AG04450 (cell line): ENCODE results near the gene KREMEN2. TPM values are rescaled to one million over a fixed set of nuclear protein-coding genes. Genes with fewer than 3 reads are reported as not detected.
"Not testable (repeated sequence)": the region's sequence is repeated elsewhere in the genome, so short reads cannot be mapped to it uniquely, and the experiment has no call there.

ENCODE experiments used
- CTCF ChIA-PET: fragments of 300-600, 350-600 bp; formaldehyde crosslinking; extraction: SDS; loops from one replicate; lab custom pipeline; 2022; ENCODE audit warnings: antibody characterized with exemption, inconsistent platforms; lab: Charles Lee
- POLR2A ChIA-PET: fragments of 350-600 bp; formaldehyde crosslinking; extraction: SDS; loops from one replicate; lab custom pipeline; 2021; ENCODE audit warnings: antibody characterized with exemption, inconsistent platforms; lab: Yijun Ruan, JAX
- DNase-seq: peaks from one replicate; pipeline ENCODE4 v3.0.0-alpha.2; 2011; ENCODE audit warnings: low read depth, low spot score
- H3K27ac ChIP-seq: one replicate; pipeline ENCODE4 v1.5.1; 2012; ENCODE audit warnings: low read depth, low read length, control low read depth
- H3K27me3 ChIP-seq: one replicate; pipeline ENCODE4 v1.6.0; 2012; ENCODE audit warnings: low read length; ENCODE audit not compliant: control insufficient read depth, insufficient read depth
- H3K4me3 ChIP-seq: 2 replicates; pipeline ENCODE4 v1.5.1; 2011; ENCODE audit warnings: mild to moderate bottlenecking, low read depth, low read length, control low read depth
- H3K9me3 ChIP-seq: 2 replicates; pipeline ENCODE4 v1.5.1; 2012; ENCODE audit warnings: low read length; ENCODE audit not compliant: control insufficient read depth, insufficient read depth
- polyA plus RNA-seq: library from polyadenylated mRNA; depleted of rRNA; stranded (reverse); fragments of >200 nt; gene quantifications from 2 replicates; pipeline ENCODE4 v1.2.3, GENCODE V29; 2011
- TF ChIP-seq, protein P1 (sequence below): IDR thresholded peaks from 2 replicates; pipeline ENCODE4 v1.5.1; 2011; ENCODE audit warnings: low read depth, low read length, control low read depth, inconsistent platforms

Gene KREMEN2
- polyA plus RNA-seq, 1 experiment = 0.04 TPM

DNA sequence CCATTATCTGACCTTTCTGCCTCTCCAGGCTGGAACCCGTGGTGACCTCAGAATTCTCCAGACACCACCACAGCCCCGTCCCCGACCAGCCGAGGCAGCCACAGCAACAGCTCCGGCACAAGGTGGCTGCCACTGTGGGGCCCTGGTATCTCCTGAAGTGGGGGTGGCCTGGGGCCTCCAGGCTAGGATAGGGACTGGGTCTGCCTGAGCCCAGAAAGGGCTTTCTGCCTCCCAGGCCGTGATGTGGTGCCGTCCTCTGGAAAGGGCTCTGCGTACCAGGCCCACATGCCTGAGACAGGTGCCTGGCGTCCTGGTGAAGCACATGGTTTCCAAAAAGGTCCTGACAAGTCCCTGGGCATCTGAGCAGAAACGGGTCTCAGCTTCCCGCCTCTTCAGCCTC lies 35.3 kb upstream of the KREMEN2 start:
- ChIA-PET CTCF (interaction anchor here (1.3 to 2.7 kb wide), 3 partner anchors 9 to 54 kb away, joined by 4 to 29 read pairs (median 15); no protein-coding TSS in a partner anchor), POLR2A (no interaction called here)
- Histone ChIP-seq H3K27me3 (no peaks in the 10 kb centered on the region), H3K9me3 (peaks cover 3% of the 10 kb centered on the region; the same call in 1 of the 2 replicates), H3K4me3 (no peak overlapping the region), H3K27ac (no peak overlapping the region)
- TF ChIP-seq, protein P1, sequence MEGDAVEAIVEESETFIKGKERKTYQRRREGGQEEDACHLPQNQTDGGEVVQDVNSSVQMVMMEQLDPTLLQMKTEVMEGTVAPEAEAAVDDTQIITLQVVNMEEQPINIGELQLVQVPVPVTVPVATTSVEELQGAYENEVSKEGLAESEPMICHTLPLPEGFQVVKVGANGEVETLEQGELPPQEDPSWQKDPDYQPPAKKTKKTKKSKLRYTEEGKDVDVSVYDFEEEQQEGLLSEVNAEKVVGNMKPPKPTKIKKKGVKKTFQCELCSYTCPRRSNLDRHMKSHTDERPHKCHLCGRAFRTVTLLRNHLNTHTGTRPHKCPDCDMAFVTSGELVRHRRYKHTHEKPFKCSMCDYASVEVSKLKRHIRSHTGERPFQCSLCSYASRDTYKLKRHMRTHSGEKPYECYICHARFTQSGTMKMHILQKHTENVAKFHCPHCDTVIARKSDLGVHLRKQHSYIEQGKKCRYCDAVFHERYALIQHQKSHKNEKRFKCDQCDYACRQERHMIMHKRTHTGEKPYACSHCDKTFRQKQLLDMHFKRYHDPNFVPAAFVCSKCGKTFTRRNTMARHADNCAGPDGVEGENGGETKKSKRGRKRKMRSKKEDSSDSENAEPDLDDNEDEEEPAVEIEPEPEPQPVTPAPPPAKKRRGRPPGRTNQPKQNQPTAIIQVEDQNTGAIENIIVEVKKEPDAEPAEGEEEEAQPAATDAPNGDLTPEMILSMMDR = no peak
- DNase-seq = no peak

DNA sequence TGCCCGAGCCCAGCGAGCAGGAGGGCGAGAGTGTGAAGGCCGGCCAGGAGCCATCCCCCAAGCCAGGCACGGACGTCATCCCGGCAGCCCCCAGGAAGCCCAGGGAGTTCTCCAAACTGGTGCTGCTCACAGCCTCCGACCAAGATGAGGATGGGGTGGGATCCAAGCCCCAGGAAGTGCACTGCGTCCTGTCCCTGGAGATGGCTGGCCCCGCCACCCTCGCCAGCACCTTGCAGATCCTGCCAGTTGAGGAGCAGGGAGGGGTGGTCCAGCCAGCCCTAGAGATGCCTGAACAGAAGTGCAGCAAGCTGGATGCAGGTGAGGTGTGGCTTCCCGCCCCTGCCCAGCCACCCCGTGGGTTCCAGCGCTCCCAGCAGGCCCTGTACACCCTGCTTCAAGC lies 34.4 kb upstream of the KREMEN2 start:
- CTCF ChIA-PET = no interaction called here

DNA sequence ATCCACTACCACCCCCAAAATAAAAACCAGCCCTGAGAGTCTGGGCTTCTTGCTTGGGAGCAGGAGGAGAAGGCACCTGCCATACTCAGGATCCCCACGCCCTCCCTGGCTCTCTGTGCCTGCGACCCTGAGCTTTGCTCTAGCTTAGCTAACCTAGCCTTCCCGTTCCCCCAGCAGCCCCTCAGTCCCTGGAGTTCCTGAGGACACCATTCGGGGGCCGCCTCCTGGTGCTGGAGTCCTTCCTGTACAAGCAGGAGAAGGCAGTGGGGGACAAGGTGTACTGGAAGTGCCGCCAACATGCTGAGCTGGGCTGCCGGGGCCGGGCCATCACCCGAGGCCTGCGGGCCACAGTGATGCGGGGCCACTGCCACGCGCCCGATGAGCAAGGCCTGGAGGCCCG lies 33.8 kb upstream of the KREMEN2 start:
- Histone ChIP-seq H3K27me3 (no peaks in the 10 kb centered on the region), H3K27ac (no peak overlapping the region), H3K9me3 (peaks cover 3% of the 10 kb centered on the region; the same call in 1 of the 2 replicates), H3K4me3 (no peak overlapping the region)
- ChIA-PET CTCF (no interaction called here), POLR2A (no interaction called here)
- TF ChIP-seq, protein P1 = no peak
- DNase-seq = no peak

More for the DNA sequence above, 34.4 kb upstream of the KREMEN2 start:
- TF ChIP-seq, protein P1 = no peak
- Histone ChIP-seq H3K27ac (no peak overlapping the region), H3K9me3 (peaks cover 3% of the 10 kb centered on the region; the same call in 1 of the 2 replicates), H3K4me3 (no peak overlapping the region), H3K27me3 (no peaks in the 10 kb centered on the region)
- POLR2A ChIA-PET = no interaction called here
- DNase-seq = no peak

DNA sequence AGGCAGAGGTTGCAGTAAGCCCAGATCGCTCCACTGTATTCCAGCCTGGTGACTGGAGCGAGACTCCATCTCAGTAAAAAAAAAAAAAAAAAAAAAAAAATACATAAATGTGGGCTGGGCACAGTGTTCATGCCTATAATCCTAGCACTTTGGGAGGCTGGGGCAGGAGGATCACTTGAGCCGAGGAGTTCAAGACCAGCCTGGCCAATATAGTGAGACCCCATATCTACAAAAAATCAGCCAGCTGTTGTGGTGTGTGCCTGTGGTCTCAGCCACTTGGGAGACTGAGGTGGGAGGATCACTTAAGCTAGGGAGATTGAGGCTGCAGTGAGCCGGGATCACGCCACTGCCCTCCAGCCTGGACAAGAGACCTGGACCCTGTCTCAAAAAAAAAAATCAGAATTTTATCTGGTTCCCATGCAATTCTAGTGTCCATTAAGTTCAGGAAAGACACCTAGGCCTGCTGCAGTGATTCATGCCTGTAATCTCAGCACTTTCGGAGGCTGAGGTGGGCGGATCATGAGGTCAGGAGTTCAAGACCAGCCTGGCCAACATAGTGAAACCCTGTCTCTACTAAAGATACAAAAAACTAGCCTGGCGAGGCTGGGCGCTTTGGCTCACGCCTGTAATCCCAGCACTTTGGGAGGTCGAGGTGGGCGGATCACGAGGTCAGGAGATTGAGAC lies 32.7 kb upstream of the KREMEN2 start:
- not testable (repeated sequence) for H3K9me3 ChIP-seq, H3K4me3 ChIP-seq, H3K27me3 ChIP-seq, DNase-seq, H3K27ac ChIP-seq
- ChIA-PET POLR2A (interaction anchor here (0.7 kb wide), 1 partner anchor 242 kb away, joined by 9 read pairs; no protein-coding TSS in a partner anchor), CTCF (interaction anchor here (1.4 kb wide), 1 partner anchor 11 kb away, joined by 7 read pairs; no protein-coding TSS in a partner anchor)

DNA sequence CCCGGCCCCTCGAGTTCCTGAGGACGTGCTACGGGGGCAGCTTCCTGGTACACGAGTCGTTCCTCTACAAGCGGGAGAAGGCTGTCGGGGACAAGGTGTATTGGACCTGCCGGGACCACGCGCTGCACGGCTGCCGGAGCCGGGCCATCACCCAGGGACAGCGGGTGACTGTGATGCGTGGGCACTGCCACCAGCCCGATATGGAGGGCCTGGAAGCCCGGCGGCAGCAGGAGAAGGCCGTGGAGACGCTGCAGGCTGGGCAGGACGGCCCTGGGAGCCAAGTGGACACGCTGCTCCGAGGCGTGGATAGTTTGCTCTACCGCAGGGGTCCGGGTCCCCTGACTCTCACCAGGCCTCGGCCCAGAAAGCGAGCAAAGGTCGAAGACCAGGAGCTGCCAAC lies 30.9 kb upstream of the KREMEN2 start:
- TF ChIP-seq, protein P1 = no peak
- DNase-seq = no peak
- no peaks in the 10 kb centered on the region for H3K27me3 ChIP-seq
- H3K27ac ChIP-seq = no peak overlapping the region
- H3K4me3 ChIP-seq = no peak overlapping the region
- H3K9me3 ChIP-seq = no peaks in the 10 kb centered on the region; the same call in 1 of the 2 replicates
- CTCF ChIA-PET = no interaction called here
- POLR2A ChIA-PET = no interaction called here
